H9 (cell line): Measurements from ENCODE around the gene SOX12. TPM values are rescaled to one million over a fixed set of nuclear protein-coding genes. Genes with fewer than 3 reads are reported as not detected.

ENCODE experiments used
- DNase-seq: peaks from one replicate; pipeline ENCODE4 v3.0.0-alpha.2; 2017
- H2AFZ ChIP-seq: one replicate; pipeline ENCODE4 v1.6.1; 2013; ENCODE audit warnings: mild to moderate bottlenecking, low read length, control low read depth, moderate library complexity
- H2AK5ac ChIP-seq: 2 replicates; pipeline ENCODE4 v1.6.1; 2013; ENCODE audit warnings: low read length, control low read depth, mixed read lengths; ENCODE audit not compliant: insufficient read length
- H2BK120ac ChIP-seq: one replicate; pipeline ENCODE4 v1.6.1; 2013; ENCODE audit warnings: low read depth, mild to moderate bottlenecking, low read length, control low read depth, inconsistent platforms; ENCODE audit not compliant: poor library complexity, severe bottlenecking
- H2BK12ac ChIP-seq: 2 replicates; pipeline ENCODE4 v1.6.1; 2013; ENCODE audit warnings: low read length, control low read depth, mixed read lengths, low read depth; ENCODE audit not compliant: insufficient read length
- H2BK15ac ChIP-seq: 2 replicates; pipeline ENCODE4 v1.6.1; 2013; ENCODE audit warnings: low read depth, low read length, control low read depth
- H2BK20ac ChIP-seq: one replicate; pipeline ENCODE4 v1.6.1; 2013; ENCODE audit warnings: low read depth, mild to moderate bottlenecking, low read length, control low read depth, inconsistent platforms; ENCODE audit not compliant: poor library complexity, severe bottlenecking
- H2BK5ac ChIP-seq: 2 replicates; pipeline ENCODE4 v1.6.1; 2013; ENCODE audit warnings: low read length, control low read depth, mixed read lengths; ENCODE audit not compliant: insufficient read length
- H3K14ac ChIP-seq: 2 replicates; pipeline ENCODE4 v1.6.1; 2013; ENCODE audit warnings: low read length, control low read depth; ENCODE audit not compliant: insufficient read depth
- H3K18ac ChIP-seq: 2 replicates; pipeline ENCODE4 v1.6.1; 2013; ENCODE audit warnings: low read depth, mild to moderate bottlenecking, mixed read lengths, low read length, control low read depth; ENCODE audit not compliant: insufficient read length
- H3K23ac ChIP-seq: 2 replicates; pipeline ENCODE4 v1.6.1; 2013; ENCODE audit warnings: low read length, control low read depth, mixed read lengths, low read depth; ENCODE audit not compliant: insufficient read length
- H3K23me2 ChIP-seq: 2 replicates; pipeline ENCODE4 v1.6.1; 2013; ENCODE audit warnings: low read depth, mild to moderate bottlenecking, mixed read lengths, low read length, control low read depth; ENCODE audit not compliant: insufficient read length, poor library complexity, severe bottlenecking
- H3K27ac ChIP-seq: 2 replicates; pipeline ENCODE4 v1.5.1; 2013; ENCODE audit warnings: low read length, control low read depth, mixed read lengths, low read depth; ENCODE audit not compliant: insufficient read length
- H3K27me3 ChIP-seq: 2 replicates; pipeline ENCODE4 v1.6.1; 2013; ENCODE audit warnings: low read length, control low read depth, inconsistent platforms; ENCODE audit not compliant: insufficient read depth
- H3K4ac ChIP-seq: 2 replicates; pipeline ENCODE4 v1.6.1; 2013; ENCODE audit warnings: low read depth, mild to moderate bottlenecking, control low read depth, inconsistent platforms, low read length, moderate library complexity
- H3K4me1 ChIP-seq: 2 replicates; pipeline ENCODE4 v1.6.1; 2013; ENCODE audit warnings: low read length, control low read depth, inconsistent platforms; ENCODE audit not compliant: insufficient read depth
- H3K4me2 ChIP-seq: 2 replicates; pipeline ENCODE4 v1.6.1; 2013; ENCODE audit warnings: low read length, control low read depth, mixed read lengths; ENCODE audit not compliant: insufficient read length, insufficient read depth
- H3K56ac ChIP-seq: 2 replicates; pipeline ENCODE4 v1.6.1; 2013; ENCODE audit warnings: low read depth, mild to moderate bottlenecking, mixed read lengths, low read length, control low read depth; ENCODE audit not compliant: insufficient read length
- H3K79me1 ChIP-seq: 2 replicates; pipeline ENCODE4 v1.6.1; 2013; ENCODE audit warnings: low read depth, mild to moderate bottlenecking, moderate library complexity, low read length, control low read depth, inconsistent platforms; ENCODE audit not compliant: insufficient read depth, poor library complexity, severe bottlenecking
- H3K79me2 ChIP-seq: 2 replicates; pipeline ENCODE4 v1.6.1; 2013; ENCODE audit warnings: low read length, control low read depth, inconsistent platforms; ENCODE audit not compliant: insufficient read depth
- H3K9ac ChIP-seq: 2 replicates; pipeline ENCODE4 v1.6.1; 2013; ENCODE audit warnings: low read length, control low read depth, mixed read lengths; ENCODE audit not compliant: insufficient read length; ENCODE audit errors: extremely low read depth
- H3K9me3 ChIP-seq: one replicate; pipeline ENCODE4 v1.6.1; 2013; ENCODE audit warnings: low read depth, low read length, inconsistent platforms; ENCODE audit not compliant: control insufficient read depth
- H3T11ph ChIP-seq: one replicate; pipeline ENCODE4 v1.6.1; 2013; ENCODE audit warnings: mild to moderate bottlenecking, low read length, control low read depth, inconsistent platforms
- H4K20me1 ChIP-seq: one replicate; pipeline ENCODE4 v1.6.1; 2013; ENCODE audit not compliant: control insufficient read depth, insufficient read length, insufficient read depth
- H4K5ac ChIP-seq: 2 replicates; pipeline ENCODE4 v1.6.1; 2013; ENCODE audit warnings: low read depth, mild to moderate bottlenecking, mixed read lengths, low read length, control low read depth; ENCODE audit not compliant: insufficient read length
- H4K8ac ChIP-seq: replicated peaks from 2 replicates; pipeline ENCODE4 v1.6.1; 2013; ENCODE audit warnings: low read length, control low read depth, mixed read lengths, low read depth; ENCODE audit not compliant: insufficient read length
- H4K91ac ChIP-seq: 2 replicates; pipeline ENCODE4 v1.6.1; 2013; ENCODE audit warnings: low read depth, mild to moderate bottlenecking, moderate library complexity, mixed read lengths, low read length, control low read depth; ENCODE audit not compliant: insufficient read length
- H3K27ac Mint-ChIP-seq, 3 experiments: 2 replicates in 2 of 3; 3 replicates in 1 of 3; pipeline ENCODE4 v1.8.0; 2020 to 2021; ENCODE audit warnings: mixed read lengths in 3 of 3, mild to moderate bottlenecking in 1 of 3, moderate library complexity in 1 of 3
- H3K27me3 Mint-ChIP-seq: 2 replicates; pipeline ENCODE4 v1.8.0; 2021; ENCODE audit warnings: low read depth, mild to moderate bottlenecking, moderate library complexity, mixed read lengths
- H3K36me3 Mint-ChIP-seq, 3 experiments: 2 replicates in 2 of 3; 3 replicates in 1 of 3; pipeline ENCODE4 v1.8.0; 2020 to 2021; ENCODE audit warnings: low read depth in 3 of 3, mixed read lengths in 3 of 3; ENCODE audit not compliant: insufficient read depth in 1 of 3
- H3K4me1 Mint-ChIP-seq, 2 experiments: 2 replicates each; pipeline ENCODE4 v1.8.0; 2020; ENCODE audit warnings: mixed read lengths in 2 of 2
- H3K4me3 Mint-ChIP-seq, 2 experiments: 2 replicates in 1 of 2; 3 replicates in 1 of 2; pipeline ENCODE4 v1.8.0; 2020 to 2021; ENCODE audit warnings: mild to moderate bottlenecking in 2 of 2, mixed read lengths in 2 of 2, moderate library complexity in 1 of 2
- H3K9me3 Mint-ChIP-seq, 2 experiments: 2 replicates in 1 of 2; 3 replicates in 1 of 2; pipeline ENCODE4 v1.8.0; 2020; ENCODE audit warnings: mild to moderate bottlenecking in 2 of 2, mixed read lengths in 2 of 2, moderate library complexity in 1 of 2
- CTCF ChIP-seq: fragments of 200-600 bp; sonication (generic); conservative IDR thresholded peaks from 3 replicates; pipeline ENCODE4 v1.8.0; 2021; ENCODE audit warnings: antibody characterized with exemption, mild to moderate bottlenecking
- WGBS: extraction: QIAGEN DNeasy Blood & Tissue Kit; methylation state at CpG from one replicate; pipeline ENCODE4 v1.1.7; 2013; ENCODE audit warnings: missing lambda C conversion rate, low lambda C conversion rate, mixed read lengths; ENCODE audit not compliant: insufficient read length; ENCODE audit errors: extremely low coverage; 5-methylcytosine and 5-hydroxymethylcytosine counted together
- total RNA-seq: library from RNA; stranded (reverse); gene quantifications from 2 replicates; pipeline ENCODE4 v1.2.1, GENCODE V29; 2021

SOX12 gene
- total RNA-seq, 1 experiment from 2014 or later = 54.4 TPM

GRCh38 chr20:367486-367887 is 42.1 kb downstream of the SOX12 start:
- Histone ChIP-seq H2BK15ac (no peak overlapping the region), H3K4me2 (no peak overlapping the region), H3T11ph (no peak overlapping the region), H3K18ac (no peak overlapping the region), H3K14ac (no peak overlapping the region; the same call in 1 of the 2 replicates), H3K23me2 (no peaks in the 10 kb centered on the region), H3K23ac (no peak overlapping the region), H4K5ac (no peak overlapping the region), H3K9ac (no peak overlapping the region), H2BK5ac (no peak overlapping the region), H3K27ac (no peak overlapping the region), H3K56ac (no peak overlapping the region), H2AFZ (no peak overlapping the region), H3K4me1 (no peaks in the 10 kb centered on the region), H4K91ac (no peak overlapping the region), H3K79me2 (no peaks in the 10 kb centered on the region), H3K4ac (no peak overlapping the region), H2AK5ac (no peak overlapping the region), H3K79me1 (no peaks in the 10 kb centered on the region), H2BK20ac (no peak overlapping the region), H2BK120ac (no peak overlapping the region), H4K20me1 (peaks cover 3% of the 10 kb centered on the region), H3K27me3 (no peaks in the 10 kb centered on the region), H3K9me3 (no peaks in the 10 kb centered on the region), H4K8ac (no peak overlapping the region), H2BK12ac (no peak overlapping the region)
- Mint-ChIP-seq H3K27ac (no peak overlapping the region), H3K27me3 (peaks cover 5% of the 10 kb centered on the region), H3K36me3 (no peaks in the 10 kb centered on the region), H3K4me1 (peaks cover 13 to 15% of the 10 kb centered on the region in 2 experiments), H3K4me3 (no peak overlapping the region), H3K9me3 (no peaks in the 10 kb centered on the region)
- no peak for TF ChIP-seq CTCF
- DNase-seq = no peak
- WGBS = no CpG with 5 or more reads among the region's 8 CpGs
